RWPE1 (cell line): ENCODE measurements around the gene TBC1D5.

Source experiments
- CTCF ChIA-PET: fragments of 350-600 bp; sonication (Branson Sonifier 250); formaldehyde crosslinking; extraction: SDS; loops from one replicate; lab custom pipeline; 2021; lab: Yijun Ruan, JAX
- POLR2A ChIA-PET: fragments of 400-600 bp; formaldehyde crosslinking; extraction: SDS; loops from one replicate; lab custom pipeline; 2020; ENCODE audit warnings: antibody characterized with exemption; ENCODE audit not compliant: low non-redundant PET; lab: Yijun Ruan, JAX
- DNase-seq: peaks from one replicate; pipeline ENCODE4 v3.0.0; 2012; ENCODE audit warnings: low spot score
- H3K27ac ChIP-seq: fragments of 450-650 bp; 2 replicates; pipeline ENCODE4 v1.5.1; 2017
- TF ChIP-seq, protein P1 (sequence below): fragments of 450-650 bp; conservative IDR thresholded peaks from 2 replicates; pipeline ENCODE4 v1.5.1; 2017; ENCODE audit warnings: low read depth, mild to moderate bottlenecking

Gene TBC1D5

DNA sequence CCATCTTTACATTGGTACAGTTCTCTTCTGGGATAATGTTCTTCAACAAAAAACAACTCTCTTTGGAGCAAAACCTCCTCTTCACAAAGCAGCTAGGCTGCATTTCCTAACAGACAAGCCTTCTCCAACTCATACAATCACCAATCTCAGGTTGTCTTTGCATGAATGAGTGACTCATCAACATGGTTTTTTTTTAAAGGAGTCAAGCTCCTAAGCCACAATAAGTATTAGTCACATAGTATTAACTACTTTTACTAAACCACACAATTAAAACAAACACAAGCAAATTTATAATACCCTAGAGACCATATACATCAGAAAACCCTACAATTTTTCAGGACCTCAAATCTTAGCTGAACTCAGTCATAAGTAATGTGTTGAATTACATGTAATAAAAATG is 137.4 kb downstream of the TBC1D5 start:
- TF ChIP-seq, protein P1, sequence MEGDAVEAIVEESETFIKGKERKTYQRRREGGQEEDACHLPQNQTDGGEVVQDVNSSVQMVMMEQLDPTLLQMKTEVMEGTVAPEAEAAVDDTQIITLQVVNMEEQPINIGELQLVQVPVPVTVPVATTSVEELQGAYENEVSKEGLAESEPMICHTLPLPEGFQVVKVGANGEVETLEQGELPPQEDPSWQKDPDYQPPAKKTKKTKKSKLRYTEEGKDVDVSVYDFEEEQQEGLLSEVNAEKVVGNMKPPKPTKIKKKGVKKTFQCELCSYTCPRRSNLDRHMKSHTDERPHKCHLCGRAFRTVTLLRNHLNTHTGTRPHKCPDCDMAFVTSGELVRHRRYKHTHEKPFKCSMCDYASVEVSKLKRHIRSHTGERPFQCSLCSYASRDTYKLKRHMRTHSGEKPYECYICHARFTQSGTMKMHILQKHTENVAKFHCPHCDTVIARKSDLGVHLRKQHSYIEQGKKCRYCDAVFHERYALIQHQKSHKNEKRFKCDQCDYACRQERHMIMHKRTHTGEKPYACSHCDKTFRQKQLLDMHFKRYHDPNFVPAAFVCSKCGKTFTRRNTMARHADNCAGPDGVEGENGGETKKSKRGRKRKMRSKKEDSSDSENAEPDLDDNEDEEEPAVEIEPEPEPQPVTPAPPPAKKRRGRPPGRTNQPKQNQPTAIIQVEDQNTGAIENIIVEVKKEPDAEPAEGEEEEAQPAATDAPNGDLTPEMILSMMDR = no peak
- ChIA-PET POLR2A (no interaction called here), CTCF (no interaction called here)
- peak; percentile 65 for DNase-seq
- H3K27ac ChIP-seq = no peak overlapping the region

DNA sequence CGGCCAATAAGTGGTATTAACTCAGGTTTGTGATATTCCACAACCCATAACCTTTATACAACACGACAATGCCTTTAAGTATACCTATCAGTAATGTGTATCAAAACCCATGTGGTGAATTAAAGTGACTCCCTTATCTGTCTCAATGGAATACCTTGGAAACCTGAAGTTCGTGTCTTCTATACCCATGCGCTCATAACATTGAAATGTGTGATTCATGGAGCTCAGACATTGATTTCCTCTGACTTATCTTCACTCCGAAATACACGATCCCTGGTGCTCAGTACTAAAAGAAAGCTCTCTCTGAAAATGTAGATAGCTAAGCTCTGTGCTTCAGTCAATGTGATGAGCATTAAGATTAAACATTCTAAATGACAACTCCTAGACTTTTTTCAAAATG is 140.3 kb downstream of the TBC1D5 start:
- POLR2A ChIA-PET = no interaction called here
- H3K27ac ChIP-seq = no peak overlapping the region
- TF ChIP-seq, protein P1 = no peak
- CTCF ChIA-PET = interaction anchor here (0.7 kb wide), 1 partner anchor 261 kb away, joined by 4 read pairs; no protein-coding TSS in a partner anchor
- DNase-seq = peak; percentile 28

DNA sequence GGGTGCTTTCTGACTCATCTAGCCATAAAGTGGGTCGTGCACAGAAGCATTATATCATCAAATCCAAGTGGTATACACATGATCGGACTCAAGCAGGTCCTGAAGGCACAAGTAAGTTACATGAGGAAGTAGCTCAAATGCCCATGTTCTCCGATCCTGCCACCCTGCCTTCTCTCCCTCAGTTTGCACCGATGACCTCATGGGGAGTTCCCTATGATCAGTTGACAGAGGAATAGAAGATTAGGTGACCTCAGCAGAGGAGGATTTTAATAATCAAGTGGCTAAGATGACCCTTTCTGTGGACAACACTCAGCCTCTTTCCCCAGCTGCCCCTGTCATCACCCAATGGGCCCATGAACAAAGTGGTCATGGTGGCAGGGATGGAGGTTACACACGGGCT is 149.5 kb downstream of the TBC1D5 start:
- CTCF ChIA-PET = interaction anchor here (1.1 kb wide), 1 partner anchor 52 kb away, joined by 3 read pairs; no protein-coding TSS in a partner anchor
- POLR2A ChIA-PET = no interaction called here
- H3K27ac ChIP-seq = no peak overlapping the region
- no peak for DNase-seq
- TF ChIP-seq, protein P1 = no peak

DNA sequence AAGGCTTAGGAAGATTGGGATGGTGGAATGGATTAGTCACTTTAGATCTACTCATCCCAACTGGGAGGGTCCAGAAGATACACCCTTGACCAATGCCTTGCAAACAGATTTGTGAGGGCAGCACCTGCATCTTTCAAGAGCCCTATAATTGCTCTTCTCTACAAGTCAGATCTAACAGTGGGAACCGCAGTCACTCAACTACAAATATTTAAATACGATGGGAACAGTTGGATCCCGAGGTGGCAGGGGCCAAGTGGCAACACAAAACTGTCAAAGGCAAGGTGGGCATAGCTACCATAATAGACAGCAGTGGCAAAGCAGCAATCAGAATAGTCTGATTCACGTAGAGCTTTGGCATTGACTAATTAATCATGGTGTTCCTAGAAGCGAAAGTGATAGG is 152.0 kb downstream of the TBC1D5 start:
- CTCF ChIA-PET = no interaction called here

DNA sequence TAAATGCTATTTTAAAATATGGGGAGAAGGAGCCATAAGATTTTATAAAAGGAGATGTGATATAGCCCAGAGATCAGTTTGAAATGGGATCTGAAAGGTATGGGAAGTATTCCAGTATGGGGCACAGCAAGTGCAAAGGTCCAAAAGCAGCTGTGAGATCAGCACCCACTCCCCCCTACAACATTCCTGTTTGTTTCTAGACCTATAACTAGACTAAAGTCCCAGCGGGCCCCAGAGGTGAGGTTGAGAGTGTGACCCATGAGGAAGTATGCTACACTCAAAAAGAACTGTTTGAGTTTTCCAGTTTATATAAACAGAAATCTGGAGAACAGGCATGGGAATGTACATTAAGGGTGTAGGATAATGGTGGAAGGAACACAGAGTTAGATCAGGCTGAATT is 152.5 kb downstream of the TBC1D5 start:
- ChIA-PET POLR2A (no interaction called here), CTCF (no interaction called here)
- no peak for DNase-seq
- TF ChIP-seq, protein P1 = no peak
- H3K27ac ChIP-seq = no peak overlapping the region

More for the DNA sequence above, 152.0 kb downstream of the TBC1D5 start:
- TF ChIP-seq, protein P1 = no peak
- POLR2A ChIA-PET = no interaction called here
- no peak overlapping the region for H3K27ac ChIP-seq
- DNase-seq = no peak

DNA sequence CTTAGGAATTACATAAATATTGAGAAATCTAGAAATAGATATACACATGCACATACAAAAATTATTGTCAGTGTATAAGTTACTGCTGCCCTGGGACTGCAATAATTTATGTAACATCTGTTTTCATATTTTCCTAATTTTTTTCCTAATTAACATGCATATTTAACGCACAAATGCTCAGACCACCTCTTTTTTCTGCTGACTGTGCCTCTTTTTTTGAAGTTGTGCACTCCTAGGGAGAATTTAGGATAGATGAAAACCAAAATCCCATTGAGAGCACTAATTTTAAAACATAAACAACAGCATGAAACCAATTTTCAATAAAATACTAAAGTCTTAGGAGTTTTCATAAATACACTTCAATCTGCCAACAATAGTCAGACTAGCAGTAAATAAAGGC is 154.0 kb downstream of the TBC1D5 start:
- DNase-seq = no peak
- TF ChIP-seq, protein P1 = no peak
- H3K27ac ChIP-seq = no peak overlapping the region
- POLR2A ChIA-PET = no interaction called here
- CTCF ChIA-PET = no interaction called here
